GM23338 (cell line): Measurements from ENCODE around the gene RRP1.

Source experiments
- CTCF ChIP-seq, 2 experiments: fragments of 200-600 bp in 1 of 2; sonication (generic) in 1 of 2; conservative IDR thresholded peaks; 2 replicates each; pipeline versions ENCODE4 v1.5.1 to v1.6.1; 2016 to 2017; ENCODE audit warnings: antibody characterized with exemption in 2 of 2, low read depth in 2 of 2, mild to moderate bottlenecking in 2 of 2, moderate library complexity in 1 of 2
- ETS1 ChIP-seq: IDR thresholded peaks from 2 replicates; pipeline ENCODE4 v1.6.1; 2016; ENCODE audit warnings: antibody characterized with exemption
- POLR2AphosphoS5 ChIP-seq: IDR thresholded peaks from 2 replicates; pipeline ENCODE4 v1.6.1; 2016; ENCODE audit warnings: antibody characterized with exemption, low read depth
- REST ChIP-seq: IDR thresholded peaks from one replicate; pipeline ENCODE4 v1.6.1; 2018; ENCODE audit warnings: antibody characterized with exemption; ENCODE audit not compliant: unreplicated experiment
- STAT1 ChIP-seq: IDR thresholded peaks from one replicate; pipeline ENCODE4 v1.6.1; 2016; ENCODE audit warnings: antibody characterized with exemption; ENCODE audit not compliant: unreplicated experiment

- TF ChIP-seq REST (no peak), CTCF (conservative IDR thresholded peaks at IDR 0.05; ENCODE audit: low read depth in 2 of 2) (no peak), ETS1 (no peak), POLR2AphosphoS5 (no peak), STAT1 (no peak)
These were observed 42.8 kb downstream of the RRP1 start for GRCh38 chr21:43832158-43832550.
